Ammon's horn (tissue), 1 donor: ENCODE measurements around the gene NHEJ1.

ENCODE experiments used
- DNase-seq: peaks from one replicate; pipeline ENCODE4 v3.0.0-alpha.2; 2016; ENCODE audit warnings: low spot score

The NHEJ1 gene

GRCh38 chr2:219028996-219029828 is 131.4 kb downstream of the NHEJ1 start:
- no peak for DNase-seq

GRCh38 chr2:219028141-219028540 is 132.5 kb downstream of the NHEJ1 start:
- DNase-seq, result no peak

- no peak for DNase-seq
These were observed 133.0 kb downstream of the NHEJ1 start for GRCh38 chr2:219027511-219028055.

DNA sequence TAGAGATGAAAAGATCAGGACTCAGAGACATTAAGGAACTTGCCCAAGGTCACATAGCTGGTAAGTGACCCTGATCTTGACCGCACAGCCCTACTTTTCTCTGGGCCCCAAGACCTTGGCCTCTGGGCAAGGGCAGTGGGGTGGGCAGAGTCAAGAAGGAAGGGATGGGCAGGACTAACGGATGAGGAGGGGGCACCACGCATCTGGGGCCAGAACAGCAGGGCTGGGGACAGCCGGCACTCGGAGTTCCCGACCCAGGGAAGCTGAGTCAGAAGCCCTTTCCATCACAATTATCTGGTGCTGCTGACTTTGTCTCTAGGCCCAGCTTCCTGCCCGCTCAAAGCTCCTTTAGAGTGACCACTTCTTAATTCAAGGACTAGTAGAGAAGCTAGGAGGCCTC is 133.7 kb downstream of the NHEJ1 start:
- no peak for DNase-seq

DNA sequence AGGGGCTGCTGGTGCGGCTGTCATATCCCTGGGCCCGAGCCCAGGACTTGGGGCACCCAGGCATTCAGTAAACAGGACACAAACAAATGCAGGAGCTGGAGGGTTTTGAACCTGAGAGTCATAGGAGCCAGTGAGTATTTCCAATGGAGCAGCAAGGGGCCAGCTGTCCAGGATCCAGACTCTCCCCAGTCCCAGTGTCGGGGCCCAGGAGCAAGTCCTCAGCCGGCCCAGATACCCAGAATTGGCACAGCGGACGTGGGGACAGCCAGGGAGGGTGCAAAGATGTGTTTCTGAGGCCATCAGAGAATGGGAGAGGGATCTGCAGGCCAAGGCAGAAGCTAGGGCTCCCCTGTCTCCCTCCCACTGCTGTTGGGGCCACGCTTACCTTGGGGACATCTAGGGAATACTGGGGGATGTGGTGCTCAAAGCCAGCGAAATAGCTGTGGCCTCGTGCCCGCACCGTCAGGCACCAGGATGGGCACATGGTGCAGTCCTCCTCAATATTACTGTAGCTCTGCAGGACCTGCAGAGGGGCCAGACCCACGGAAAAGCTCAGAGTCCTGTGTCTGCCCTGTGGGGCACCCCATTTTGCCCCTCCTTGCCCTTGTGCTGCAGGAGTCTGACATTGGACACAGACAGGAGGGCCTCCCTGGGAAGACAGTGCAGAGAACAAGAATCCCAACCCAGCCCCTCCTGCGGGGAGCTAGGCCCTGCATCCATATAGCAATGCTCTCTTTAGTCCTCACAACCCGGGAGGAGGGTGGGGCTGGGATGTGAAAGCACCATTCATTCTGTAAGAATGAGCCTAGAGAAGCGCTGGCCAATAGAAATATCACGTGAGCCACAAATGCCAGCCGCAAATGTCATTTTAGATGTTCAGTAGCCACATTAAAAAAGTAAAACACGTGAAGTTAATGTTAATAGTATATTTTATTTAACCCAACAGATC is 134.7 kb downstream of the NHEJ1 start:
- DNase-seq, result peak; percentile 91
